ENCODE data around the gene KCNQ4.

KCNQ4 gene

DNA sequence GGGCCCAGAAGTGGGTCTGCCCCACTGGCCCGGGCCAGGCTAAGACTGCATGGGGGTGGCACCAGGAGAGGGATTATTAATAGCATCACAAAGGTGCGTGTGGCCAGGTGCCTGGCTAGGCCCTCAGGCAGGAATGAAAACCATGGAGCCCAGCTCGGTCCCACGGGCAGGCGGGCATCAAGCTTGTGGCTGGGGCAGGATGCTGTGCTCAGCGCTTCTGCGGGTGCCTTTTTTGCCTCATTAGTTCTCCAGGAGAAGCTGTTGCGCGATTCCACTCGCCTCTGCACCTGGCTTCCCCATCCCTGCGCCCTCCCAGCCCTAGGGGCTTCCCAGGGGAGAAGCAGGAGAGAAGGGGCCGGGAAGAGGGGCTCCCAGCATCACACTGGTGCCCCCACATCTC lies 39.3 kb downstream of the KCNQ4 start:
- TF ChIP-seq ZNF70 (CRISPR knock-in tag; IDR thresholded peaks at IDR 0.05) (no peak), TCF4 (CRISPR knock-in tag; IDR thresholded peaks at IDR 0.05; ENCODE audit: borderline replicate concordance) (no peak), ZFP3 (CRISPR knock-in tag; IDR thresholded peaks at IDR 0.05) (no peak)
- TF ChIP-seq, protein P1, sequence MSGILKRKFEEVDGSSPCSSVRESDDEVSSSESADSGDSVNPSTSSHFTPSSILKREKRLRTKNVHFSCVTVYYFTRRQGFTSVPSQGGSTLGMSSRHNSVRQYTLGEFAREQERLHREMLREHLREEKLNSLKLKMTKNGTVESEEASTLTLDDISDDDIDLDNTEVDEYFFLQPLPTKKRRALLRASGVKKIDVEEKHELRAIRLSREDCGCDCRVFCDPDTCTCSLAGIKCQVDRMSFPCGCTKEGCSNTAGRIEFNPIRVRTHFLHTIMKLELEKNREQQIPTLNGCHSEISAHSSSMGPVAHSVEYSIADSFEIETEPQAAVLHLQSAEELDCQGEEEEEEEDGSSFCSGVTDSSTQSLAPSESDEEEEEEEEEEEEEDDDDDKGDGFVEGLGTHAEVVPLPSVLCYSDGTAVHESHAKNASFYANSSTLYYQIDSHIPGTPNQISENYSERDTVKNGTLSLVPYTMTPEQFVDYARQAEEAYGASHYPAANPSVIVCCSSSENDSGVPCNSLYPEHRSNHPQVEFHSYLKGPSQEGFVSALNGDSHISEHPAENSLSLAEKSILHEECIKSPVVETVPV (CRISPR knock-in tag; IDR thresholded peaks at IDR 0.05) = no peak
- TF ChIP-seq, protein P2, sequence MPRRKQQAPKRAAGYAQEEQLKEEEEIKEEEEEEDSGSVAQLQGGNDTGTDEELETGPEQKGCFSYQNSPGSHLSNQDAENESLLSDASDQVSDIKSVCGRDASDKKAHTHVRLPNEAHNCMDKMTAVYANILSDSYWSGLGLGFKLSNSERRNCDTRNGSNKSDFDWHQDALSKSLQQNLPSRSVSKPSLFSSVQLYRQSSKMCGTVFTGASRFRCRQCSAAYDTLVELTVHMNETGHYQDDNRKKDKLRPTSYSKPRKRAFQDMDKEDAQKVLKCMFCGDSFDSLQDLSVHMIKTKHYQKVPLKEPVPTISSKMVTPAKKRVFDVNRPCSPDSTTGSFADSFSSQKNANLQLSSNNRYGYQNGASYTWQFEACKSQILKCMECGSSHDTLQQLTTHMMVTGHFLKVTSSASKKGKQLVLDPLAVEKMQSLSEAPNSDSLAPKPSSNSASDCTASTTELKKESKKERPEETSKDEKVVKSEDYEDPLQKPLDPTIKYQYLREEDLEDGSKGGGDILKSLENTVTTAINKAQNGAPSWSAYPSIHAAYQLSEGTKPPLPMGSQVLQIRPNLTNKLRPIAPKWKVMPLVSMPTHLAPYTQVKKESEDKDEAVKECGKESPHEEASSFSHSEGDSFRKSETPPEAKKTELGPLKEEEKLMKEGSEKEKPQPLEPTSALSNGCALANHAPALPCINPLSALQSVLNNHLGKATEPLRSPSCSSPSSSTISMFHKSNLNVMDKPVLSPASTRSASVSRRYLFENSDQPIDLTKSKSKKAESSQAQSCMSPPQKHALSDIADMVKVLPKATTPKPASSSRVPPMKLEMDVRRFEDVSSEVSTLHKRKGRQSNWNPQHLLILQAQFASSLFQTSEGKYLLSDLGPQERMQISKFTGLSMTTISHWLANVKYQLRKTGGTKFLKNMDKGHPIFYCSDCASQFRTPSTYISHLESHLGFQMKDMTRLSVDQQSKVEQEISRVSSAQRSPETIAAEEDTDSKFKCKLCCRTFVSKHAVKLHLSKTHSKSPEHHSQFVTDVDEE (CRISPR knock-in tag; IDR thresholded peaks at IDR 0.05) = no peak
- TF ChIP-seq, protein P3, sequence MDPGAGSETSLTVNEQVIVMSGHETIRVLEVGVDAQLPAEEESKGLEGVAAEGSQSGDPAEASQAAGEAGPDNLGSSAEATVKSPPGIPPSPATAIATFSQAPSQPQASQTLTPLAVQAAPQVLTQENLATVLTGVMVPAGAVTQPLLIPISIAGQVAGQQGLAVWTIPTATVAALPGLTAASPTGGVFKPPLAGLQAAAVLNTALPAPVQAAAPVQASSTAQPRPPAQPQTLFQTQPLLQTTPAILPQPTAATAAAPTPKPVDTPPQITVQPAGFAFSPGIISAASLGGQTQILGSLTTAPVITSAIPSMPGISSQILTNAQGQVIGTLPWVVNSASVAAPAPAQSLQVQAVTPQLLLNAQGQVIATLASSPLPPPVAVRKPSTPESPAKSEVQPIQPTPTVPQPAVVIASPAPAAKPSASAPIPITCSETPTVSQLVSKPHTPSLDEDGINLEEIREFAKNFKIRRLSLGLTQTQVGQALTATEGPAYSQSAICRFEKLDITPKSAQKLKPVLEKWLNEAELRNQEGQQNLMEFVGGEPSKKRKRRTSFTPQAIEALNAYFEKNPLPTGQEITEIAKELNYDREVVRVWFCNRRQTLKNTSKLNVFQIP (CRISPR knock-in tag; IDR thresholded peaks at IDR 0.05; ENCODE audit: borderline replicate concordance, low read depth) = no peak
- no peak for ATAC-seq

DNA sequence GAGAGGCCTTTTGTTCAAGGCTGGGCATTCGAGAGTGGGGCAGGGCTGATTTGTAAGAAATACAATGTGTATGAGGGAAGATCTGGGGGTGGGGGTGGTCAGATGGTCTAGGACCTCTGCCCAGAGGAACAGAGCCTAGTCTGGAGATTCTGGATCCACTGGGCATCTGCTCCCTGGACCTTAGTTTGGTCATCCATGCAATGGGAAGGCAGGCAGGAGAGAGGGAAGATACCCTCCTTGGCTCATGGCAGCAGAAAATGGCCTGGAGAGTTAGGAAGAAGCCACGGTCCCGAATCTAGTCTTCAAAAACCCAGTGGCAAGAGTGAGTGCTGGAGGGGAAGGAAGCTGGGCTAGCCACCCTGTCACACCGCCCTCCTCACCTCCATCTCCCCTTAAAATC lies 39.8 kb downstream of the KCNQ4 start:
- ATAC-seq = no peak
- TF ChIP-seq, protein P3 (CRISPR knock-in tag; IDR thresholded peaks at IDR 0.05; ENCODE audit: borderline replicate concordance, low read depth) = no peak

DNA sequence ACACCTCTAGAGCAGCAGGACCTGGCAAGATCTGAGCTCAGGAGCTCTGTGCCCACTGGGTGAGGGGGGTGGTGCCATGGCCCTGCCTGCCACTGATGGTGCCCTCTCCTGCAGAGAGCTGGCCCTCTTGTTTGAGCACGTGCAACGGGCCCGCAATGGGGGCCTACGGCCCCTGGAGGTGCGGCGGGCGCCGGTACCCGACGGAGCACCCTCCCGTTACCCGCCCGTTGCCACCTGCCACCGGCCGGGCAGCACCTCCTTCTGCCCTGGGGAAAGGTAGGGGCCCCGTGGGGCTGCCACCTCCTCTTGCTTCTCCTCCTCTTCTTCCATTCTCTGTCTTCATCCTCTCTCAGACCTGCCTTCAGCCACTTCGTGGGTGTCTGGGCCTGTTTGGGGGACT lies 40.4 kb downstream of the KCNQ4 start:
- no peak for ATAC-seq
- TF ChIP-seq, protein P2 (CRISPR knock-in tag; IDR thresholded peaks at IDR 0.05) = no peak
- TF ChIP-seq RARB (CRISPR knock-in tag; IDR thresholded peaks at IDR 0.05) (no peak), ARNTL (CRISPR knock-in tag; IDR thresholded peaks at IDR 0.05; ENCODE audit: borderline replicate concordance, low read depth) (no peak), ZNF8 (CRISPR knock-in tag; IDR thresholded peaks at IDR 0.05) (no peak), TCF4 (CRISPR knock-in tag; IDR thresholded peaks at IDR 0.05; ENCODE audit: borderline replicate concordance) (no peak)

DNA sequence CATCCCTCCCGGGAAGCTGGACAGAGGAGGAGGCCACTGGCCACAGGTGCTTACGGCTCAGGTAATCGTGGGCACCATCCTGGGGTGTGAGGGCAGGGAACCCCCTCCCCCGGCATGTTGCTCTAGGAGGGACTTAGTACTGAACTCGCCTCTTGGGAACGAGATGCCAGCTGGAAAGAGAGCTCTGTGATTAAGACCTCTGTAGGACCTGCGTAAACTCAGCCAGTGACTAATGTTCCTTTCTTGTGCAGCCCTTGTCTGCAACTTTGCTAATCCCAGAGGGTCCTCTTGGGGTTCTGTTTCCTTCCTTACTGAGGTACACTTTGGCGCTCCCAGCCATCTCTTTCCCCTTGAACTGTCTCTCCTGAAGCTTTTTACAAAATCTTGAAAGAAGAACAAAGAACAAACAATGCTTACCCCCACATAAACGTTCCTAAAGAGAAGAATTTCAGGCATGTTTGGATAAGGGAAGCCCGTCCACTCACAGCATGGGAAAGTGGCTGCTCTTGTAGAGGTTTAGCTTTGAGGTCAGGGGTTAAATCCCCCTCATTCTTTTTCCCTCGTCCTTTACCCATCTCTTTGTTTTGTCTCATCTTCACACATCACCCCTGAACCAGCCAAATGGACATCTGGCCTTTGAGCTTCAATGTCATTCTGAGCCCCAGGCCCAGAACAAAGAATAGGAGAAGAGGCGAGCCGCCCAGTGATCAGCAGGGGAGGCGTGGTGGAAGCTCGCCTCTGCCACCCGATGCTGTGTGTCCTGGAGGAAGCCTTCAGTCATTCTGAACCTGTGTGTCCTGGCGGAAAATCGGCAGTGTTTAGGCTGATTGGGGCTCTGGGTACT lies 41.2 kb downstream of the KCNQ4 start:
- ATAC-seq = peak; percentile 17; the same call in 1 of the 3 replicates
- TF ChIP-seq GLIS3 (CRISPR knock-in tag; IDR thresholded peaks at IDR 0.05) (no peak), ZNF565 (CRISPR knock-in tag; conservative IDR thresholded peaks at IDR 0.05; ENCODE audit: low read depth) (no peak), ZNF70 (CRISPR knock-in tag; IDR thresholded peaks at IDR 0.05) (no peak)

DNA sequence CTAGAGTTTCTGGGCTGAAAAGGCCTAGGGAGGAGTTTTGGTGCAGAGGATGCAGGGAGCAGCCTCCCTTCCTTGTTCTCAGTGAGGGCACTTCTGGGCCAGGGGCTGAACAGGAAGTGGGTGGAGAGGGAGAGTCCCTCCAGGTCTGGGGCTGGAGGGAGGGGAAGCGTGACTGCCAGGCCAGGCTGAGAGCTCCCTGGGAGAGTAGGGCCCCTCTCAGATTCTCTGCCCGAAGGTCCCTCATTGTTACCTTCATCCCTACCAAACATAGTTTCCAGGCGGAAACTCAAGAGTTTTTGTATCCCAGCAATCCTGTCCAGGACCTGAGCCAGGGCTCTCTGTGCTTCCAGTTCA lies 41.8 kb downstream of the KCNQ4 start:
- ATAC-seq = no peak
- TF ChIP-seq TCF4 (CRISPR knock-in tag; IDR thresholded peaks at IDR 0.05; ENCODE audit: borderline replicate concordance) = no peak
- TF ChIP-seq ZNF70 (CRISPR knock-in tag; IDR thresholded peaks at IDR 0.05) = no peak
- TF ChIP-seq ZC3H10 (CRISPR knock-in tag; IDR thresholded peaks at IDR 0.05) = no peak
- no peak for TF ChIP-seq OSR1 (CRISPR knock-in tag; IDR thresholded peaks at IDR 0.05)
- TF ChIP-seq, protein P4, sequence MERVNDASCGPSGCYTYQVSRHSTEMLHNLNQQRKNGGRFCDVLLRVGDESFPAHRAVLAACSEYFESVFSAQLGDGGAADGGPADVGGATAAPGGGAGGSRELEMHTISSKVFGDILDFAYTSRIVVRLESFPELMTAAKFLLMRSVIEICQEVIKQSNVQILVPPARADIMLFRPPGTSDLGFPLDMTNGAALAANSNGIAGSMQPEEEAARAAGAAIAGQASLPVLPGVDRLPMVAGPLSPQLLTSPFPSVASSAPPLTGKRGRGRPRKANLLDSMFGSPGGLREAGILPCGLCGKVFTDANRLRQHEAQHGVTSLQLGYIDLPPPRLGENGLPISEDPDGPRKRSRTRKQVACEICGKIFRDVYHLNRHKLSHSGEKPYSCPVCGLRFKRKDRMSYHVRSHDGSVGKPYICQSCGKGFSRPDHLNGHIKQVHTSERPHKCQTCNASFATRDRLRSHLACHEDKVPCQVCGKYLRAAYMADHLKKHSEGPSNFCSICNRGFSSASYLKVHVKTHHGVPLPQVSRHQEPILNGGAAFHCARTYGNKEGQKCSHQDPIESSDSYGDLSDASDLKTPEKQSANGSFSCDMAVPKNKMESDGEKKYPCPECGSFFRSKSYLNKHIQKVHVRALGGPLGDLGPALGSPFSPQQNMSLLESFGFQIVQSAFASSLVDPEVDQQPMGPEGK (CRISPR knock-in tag; IDR thresholded peaks at IDR 0.05; ENCODE audit: borderline replicate concordance) = no peak
- TF ChIP-seq ZFP3 (CRISPR knock-in tag; IDR thresholded peaks at IDR 0.05) = no peak
- TF ChIP-seq TOX (CRISPR knock-in tag; IDR thresholded peaks at IDR 0.05; ENCODE audit: borderline replicate concordance) = no peak
- TF ChIP-seq, protein P3 (CRISPR knock-in tag; IDR thresholded peaks at IDR 0.05; ENCODE audit: borderline replicate concordance, low read depth) = no peak
